H1 (cell line): ENCODE measurements around the gene CASP4.

Experiments
- CBX5 ChIP-seq: fragments of 300-800, 300-1000 bp; sonication (generic); IDR thresholded peaks from 2 replicates; pipeline ENCODE4 v1.7.1; 2016; ENCODE audit warnings: antibody characterized with exemption, low read length, low read depth
- CHD1 ChIP-seq: IDR thresholded peaks from 2 replicates; pipeline ENCODE4 v1.6.1; 2012; ENCODE audit warnings: low read depth, low read length, improper control_type of control experiment
- EZH2 ChIP-seq: fragments of 200-600 bp; sonication (generic); IDR thresholded peaks from 2 replicates; pipeline ENCODE4 v1.7.1; 2012; ENCODE audit warnings: low read depth, mild to moderate bottlenecking, moderate library complexity, low read length, inconsistent platforms; ENCODE audit not compliant: severe bottlenecking
- POLR2A ChIP-seq, 2 experiments: IDR thresholded peaks; 1 replicate in 1 of 2; 2 replicates in 1 of 2; pipeline ENCODE4 v1.6.1; 2011; ENCODE audit warnings: low read depth in 2 of 2, low read length in 2 of 2, mild to moderate bottlenecking in 2 of 2; ENCODE audit errors: control extremely low read depth in 1 of 2
- RFX5 ChIP-seq: IDR thresholded peaks from 2 replicates; pipeline ENCODE4 v1.6.1; 2011; ENCODE audit warnings: low read depth, low read length, improper control_type of control experiment, borderline replicate concordance
- TF ChIP-seq, protein P1 (sequence below): IDR thresholded peaks from 2 replicates; pipeline ENCODE4 v1.6.1; 2012; ENCODE audit warnings: inconsistent platforms
- TF ChIP-seq, protein P2 (sequence below): IDR thresholded peaks from 2 replicates; pipeline ENCODE4 v1.6.1; 2012; ENCODE audit warnings: inconsistent platforms
- TF ChIP-seq, protein P3 (sequence below): IDR thresholded peaks from 2 replicates; pipeline ENCODE4 v1.6.1; 2011; ENCODE audit warnings: low read length, improper control_type of control experiment
- TF ChIP-seq, protein P4 (sequence below), 3 experiments: IDR thresholded peaks; 1 replicate in 2 of 3; 2 replicates in 1 of 3; pipeline versions ENCODE4 v1.5.1 to v1.6.1; 2011; ENCODE audit warnings: low read length in 3 of 3, mild to moderate bottlenecking in 3 of 3, inconsistent platforms in 2 of 3, low read depth in 1 of 3, moderate library complexity in 1 of 3; ENCODE audit not compliant: insufficient read depth in 1 of 3; ENCODE audit errors: control extremely low read depth in 1 of 3

DNA sequence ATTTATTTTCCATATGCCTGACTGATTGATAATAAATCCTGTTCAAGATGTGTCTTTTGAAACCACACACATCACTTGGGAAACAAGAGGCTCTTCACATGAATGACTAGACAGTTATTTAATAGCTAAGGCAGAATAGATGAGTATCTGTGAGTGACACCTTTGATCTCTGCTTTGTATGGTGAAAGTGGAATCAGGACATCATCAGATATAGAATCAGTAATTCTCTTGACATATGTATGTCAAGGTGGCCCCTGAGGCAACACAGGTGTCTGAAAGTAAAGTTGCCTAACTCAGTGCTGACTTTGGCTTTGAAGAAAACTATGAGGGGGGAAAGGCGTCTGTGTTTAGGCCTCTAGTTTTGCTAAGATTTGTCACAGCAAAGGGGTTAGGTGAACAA, 11.5 kb upstream of the CASP4 start:
- no peak for TF ChIP-seq CBX5
- TF ChIP-seq POLR2A (IDR thresholded peaks at IDR 0.05; ENCODE audit: control extremely low read depth in 1 of 2, low read depth in 2 of 2, low read length in 2 of 2) = no peak
- TF ChIP-seq EZH2 = no peak
- TF ChIP-seq CHD1 = no peak
- TF ChIP-seq, protein P1, sequence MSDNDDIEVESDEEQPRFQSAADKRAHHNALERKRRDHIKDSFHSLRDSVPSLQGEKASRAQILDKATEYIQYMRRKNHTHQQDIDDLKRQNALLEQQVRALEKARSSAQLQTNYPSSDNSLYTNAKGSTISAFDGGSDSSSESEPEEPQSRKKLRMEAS = no peak
- TF ChIP-seq, protein P2, sequence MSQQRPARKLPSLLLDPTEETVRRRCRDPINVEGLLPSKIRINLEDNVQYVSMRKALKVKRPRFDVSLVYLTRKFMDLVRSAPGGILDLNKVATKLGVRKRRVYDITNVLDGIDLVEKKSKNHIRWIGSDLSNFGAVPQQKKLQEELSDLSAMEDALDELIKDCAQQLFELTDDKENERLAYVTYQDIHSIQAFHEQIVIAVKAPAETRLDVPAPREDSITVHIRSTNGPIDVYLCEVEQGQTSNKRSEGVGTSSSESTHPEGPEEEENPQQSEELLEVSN = no peak
- TF ChIP-seq, protein P3, sequence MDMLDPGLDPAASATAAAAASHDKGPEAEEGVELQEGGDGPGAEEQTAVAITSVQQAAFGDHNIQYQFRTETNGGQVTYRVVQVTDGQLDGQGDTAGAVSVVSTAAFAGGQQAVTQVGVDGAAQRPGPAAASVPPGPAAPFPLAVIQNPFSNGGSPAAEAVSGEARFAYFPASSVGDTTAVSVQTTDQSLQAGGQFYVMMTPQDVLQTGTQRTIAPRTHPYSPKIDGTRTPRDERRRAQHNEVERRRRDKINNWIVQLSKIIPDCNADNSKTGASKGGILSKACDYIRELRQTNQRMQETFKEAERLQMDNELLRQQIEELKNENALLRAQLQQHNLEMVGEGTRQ = no peak
- no peak for TF ChIP-seq RFX5
- TF ChIP-seq, protein P4, sequence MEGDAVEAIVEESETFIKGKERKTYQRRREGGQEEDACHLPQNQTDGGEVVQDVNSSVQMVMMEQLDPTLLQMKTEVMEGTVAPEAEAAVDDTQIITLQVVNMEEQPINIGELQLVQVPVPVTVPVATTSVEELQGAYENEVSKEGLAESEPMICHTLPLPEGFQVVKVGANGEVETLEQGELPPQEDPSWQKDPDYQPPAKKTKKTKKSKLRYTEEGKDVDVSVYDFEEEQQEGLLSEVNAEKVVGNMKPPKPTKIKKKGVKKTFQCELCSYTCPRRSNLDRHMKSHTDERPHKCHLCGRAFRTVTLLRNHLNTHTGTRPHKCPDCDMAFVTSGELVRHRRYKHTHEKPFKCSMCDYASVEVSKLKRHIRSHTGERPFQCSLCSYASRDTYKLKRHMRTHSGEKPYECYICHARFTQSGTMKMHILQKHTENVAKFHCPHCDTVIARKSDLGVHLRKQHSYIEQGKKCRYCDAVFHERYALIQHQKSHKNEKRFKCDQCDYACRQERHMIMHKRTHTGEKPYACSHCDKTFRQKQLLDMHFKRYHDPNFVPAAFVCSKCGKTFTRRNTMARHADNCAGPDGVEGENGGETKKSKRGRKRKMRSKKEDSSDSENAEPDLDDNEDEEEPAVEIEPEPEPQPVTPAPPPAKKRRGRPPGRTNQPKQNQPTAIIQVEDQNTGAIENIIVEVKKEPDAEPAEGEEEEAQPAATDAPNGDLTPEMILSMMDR (IDR thresholded peaks at IDR 0.05; ENCODE audit: control extremely low read depth in 1 of 3, insufficient read depth in 1 of 3, low read depth in 1 of 3, low read length in 3 of 3) = no peak
